Testis (tissue), 3 donors: ENCODE measurements around the gene KIF17. TPM values are rescaled to one million over a fixed set of nuclear protein-coding genes. Genes with fewer than 3 reads are reported as not detected.

ENCODE experiments used
- DNase-seq: peaks from one replicate; pipeline ENCODE4 v3.0.0-alpha.2; 2019
- H3K27ac ChIP-seq, 2 donors: fragments of 200-600 bp; sonication (generic); one replicate each; pipeline ENCODE4 v1.5.1; 2019
- H3K27me3 ChIP-seq: fragments of 200-600 bp; sonication (generic); one replicate; pipeline ENCODE4 v1.5.1; 2019
- H3K36me3 ChIP-seq: fragments of 200-600 bp; sonication (generic); one replicate; pipeline ENCODE4 v1.5.1; 2017; ENCODE audit warnings: low read depth; ENCODE audit errors: missing control alignments
- H3K4me1 ChIP-seq: fragments of 200-600 bp; sonication (generic); one replicate; pipeline ENCODE4 v1.5.1; 2019
- H3K4me3 ChIP-seq, 2 donors: fragments of 200-600 bp; sonication (generic); one replicate each; pipeline ENCODE4 v1.5.1; 2017 to 2019
- H3K9me3 ChIP-seq: fragments of 200-600 bp; sonication (generic); one replicate; pipeline ENCODE4 v1.5.1; 2017
- CTCF ChIP-seq, 3 experiments: fragments of 450-650 bp in 2 of 3; fragments of 200-600 bp in 1 of 3; sonication (generic) in 1 of 3; IDR thresholded peaks; one replicate each; pipeline ENCODE4 v1.5.1; 2016 to 2019; ENCODE audit warnings: antibody characterized with exemption in 3 of 3, mild to moderate bottlenecking in 2 of 3, moderate library complexity in 1 of 3
- POLR2A ChIP-seq: fragments of 450-650 bp; IDR thresholded peaks from one replicate; pipeline ENCODE4 v1.6.1; 2017; ENCODE audit warnings: antibody characterized with exemption, mild to moderate bottlenecking, moderate library complexity
- WGBS, 2 donors: methylation state at CpG; one replicate each; pipeline ENCODE4 v1.1.5; 2018; 5-methylcytosine and 5-hydroxymethylcytosine counted together
- intact Hi-C: fragments of 100-400 bp; cut with DNase I; formaldehyde crosslinking; loops from one replicate; pipeline ENCODE4 v1.15.1; 2023; ENCODE audit warnings: low total_unique reads
- polyA plus RNA-seq: library from polyadenylated mRNA; stranded (reverse); fragments of 350-450 nt; fragmentation: Illumina TruSeq; extraction: RNeasy Lipid Tissue Mini Kit (QIAGEN cat#74804); gene quantifications from one replicate; pipeline ENCODE4 v1.2.3, GENCODE V29; 2014; ENCODE audit warnings: low read depth, low replicate concordance; ENCODE audit not compliant: insufficient read depth
- total RNA-seq, 2 donors: library from RNA; depleted of rRNA; stranded (reverse); fragments of >200 nt; gene quantifications; one replicate each; pipeline ENCODE4 v1.2.3, GENCODE V29; 2016

Gene KIF17
- total and polyA plus RNA-seq, 3 donors from 2014 or later = 36.1 to 80.2 (median 54.1) TPM

DNA sequence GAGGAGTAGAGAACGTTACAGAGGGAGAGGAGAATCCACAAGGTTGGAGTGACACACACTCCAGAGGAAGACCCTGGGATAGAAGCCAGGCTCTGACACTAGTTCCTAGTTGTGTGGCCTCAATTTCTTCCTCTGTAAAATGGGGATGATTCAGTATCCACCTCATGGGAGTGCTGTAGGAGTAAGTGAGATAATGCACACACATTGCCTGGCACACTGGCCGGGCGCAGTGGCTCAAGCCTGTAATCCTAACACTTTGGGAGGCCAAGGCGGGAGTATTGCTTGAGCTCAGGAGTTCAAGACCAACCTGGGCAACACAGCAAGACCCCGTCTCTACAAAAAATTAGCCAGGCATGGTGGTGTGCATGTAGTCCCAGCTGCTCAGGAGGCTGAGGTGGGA lies 8.9 kb downstream of the KIF17 start:
- Histone ChIP-seq H3K36me3 (no peaks in the 10 kb centered on the region), H3K4me3 (no peak overlapping the region), H3K27me3 (no peaks in the 10 kb centered on the region), H3K9me3 (no peaks in the 10 kb centered on the region), H3K27ac (no peak overlapping the region), H3K4me1 (no peaks in the 10 kb centered on the region)
- TF ChIP-seq POLR2A = no peak
- TF ChIP-seq CTCF (IDR thresholded peaks at IDR 0.05) = no peak
- 78% methylated on average over 5 of the region's 5 CpGs for WGBS, 2 donors
- no peak for DNase-seq
- intact Hi-C loops = no loop called here

- H3K36me3 ChIP-seq = no peaks in the 10 kb centered on the region
- DNase-seq = no peak
- 83 to 84% methylated on average over 5 to 6 of the region's 6 CpGs for WGBS, 2 donors
- intact Hi-C loops = no loop called here
- no peak overlapping the region for H3K4me3 ChIP-seq
- TF ChIP-seq POLR2A = no peak
- TF ChIP-seq CTCF (IDR thresholded peaks at IDR 0.05) = no peak
- no peak overlapping the region for H3K27ac ChIP-seq
- H3K4me1 ChIP-seq = no peaks in the 10 kb centered on the region
- no peaks in the 10 kb centered on the region for H3K9me3 ChIP-seq
- H3K27me3 ChIP-seq = no peaks in the 10 kb centered on the region
Observed at GRCh38 chr1:20708057-20708456, 9.8 kb downstream of the KIF17 start.

DNA sequence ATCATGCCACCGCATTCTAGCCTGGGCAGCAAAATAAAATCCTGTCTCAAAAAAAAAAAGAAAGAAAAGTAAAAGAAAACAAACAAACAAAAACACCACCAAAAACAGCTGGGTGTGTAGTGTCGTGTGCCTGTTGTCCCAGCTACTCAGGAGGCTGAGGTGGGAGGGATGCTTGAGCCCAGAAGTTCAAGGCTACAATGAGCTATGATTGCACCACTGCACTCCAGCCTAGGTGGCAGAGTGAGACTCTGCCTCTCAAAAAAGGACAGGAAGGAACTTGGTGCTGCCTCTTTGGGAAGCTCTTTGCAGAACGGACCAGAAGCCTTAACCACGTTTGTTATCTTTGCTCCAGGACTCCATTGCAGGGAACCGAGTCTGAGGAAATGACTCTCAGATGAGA lies 11.0 kb downstream of the KIF17 start:
- Histone ChIP-seq H3K4me1 (no peaks in the 10 kb centered on the region), H3K9me3 (no peaks in the 10 kb centered on the region), H3K27ac (no peak overlapping the region), H3K27me3 (no peaks in the 10 kb centered on the region), H3K4me3 (no peak overlapping the region), H3K36me3 (no peaks in the 10 kb centered on the region)
- 43 to 45% methylated on average over 5 of the region's 5 CpGs for WGBS, 2 donors
- intact Hi-C loops = no loop called here
- no peak for TF ChIP-seq POLR2A
- TF ChIP-seq CTCF (IDR thresholded peaks at IDR 0.05) = no peak
- DNase-seq = no peak

- no peak overlapping the region for H3K27ac ChIP-seq
- H3K4me1 ChIP-seq = no peaks in the 10 kb centered on the region
- no peak for DNase-seq
- intact Hi-C loops = no loop called here
- TF ChIP-seq POLR2A = no peak
- TF ChIP-seq CTCF (IDR thresholded peaks at IDR 0.05) = no peak
- no peaks in the 10 kb centered on the region for H3K36me3 ChIP-seq
- no peaks in the 10 kb centered on the region for H3K9me3 ChIP-seq
- H3K27me3 ChIP-seq = no peaks in the 10 kb centered on the region
- 87 to 88% methylated on average over 15 of the region's 15 CpGs for WGBS, 2 donors
- no peak overlapping the region for H3K4me3 ChIP-seq
Observed at GRCh38 chr1:20705203-20705755, 12.5 kb downstream of the KIF17 start.
